PFSK-1 (cell line): ENCODE data around the gene TMEM131.

Experiments
- POLR2AphosphoS5 ChIP-seq: IDR thresholded peaks from 2 replicates; pipeline ENCODE4 v1.6.1; 2012; ENCODE audit warnings: low read depth, mild to moderate bottlenecking, control low read depth, low read length, moderate library complexity
- TF ChIP-seq, protein P1 (sequence below), 2 experiments: IDR thresholded peaks; 2 replicates each; pipeline versions ENCODE4 v1.6.1 to v1.8.0; 2011 to 2012; ENCODE audit warnings: low read depth in 2 of 2, low read length in 2 of 2, control low read depth in 1 of 2, inconsistent platforms in 1 of 2, mild to moderate bottlenecking in 1 of 2, moderate library complexity in 1 of 2; ENCODE audit not compliant: insufficient read depth in 1 of 2

DNA sequence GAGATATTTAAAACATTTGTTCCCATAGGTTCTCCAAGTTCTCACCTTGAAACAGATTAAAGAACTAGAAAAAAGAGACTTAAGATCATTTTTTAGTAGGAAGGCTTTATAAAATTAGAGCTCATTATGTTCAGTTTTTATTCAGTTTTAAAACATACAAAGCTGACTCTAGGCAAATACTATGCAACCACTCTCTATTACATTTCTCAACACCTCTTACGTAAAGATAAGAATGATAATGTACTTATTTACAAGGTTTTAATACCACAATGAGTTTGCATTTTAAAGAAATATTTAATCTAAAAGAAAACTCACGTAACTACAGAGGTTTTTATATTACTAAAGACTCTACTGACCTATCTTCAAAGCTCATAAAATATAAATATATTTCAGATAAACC, 68.8 kb downstream of the TMEM131 start:
- no peak for TF ChIP-seq POLR2AphosphoS5
- TF ChIP-seq, protein P1, sequence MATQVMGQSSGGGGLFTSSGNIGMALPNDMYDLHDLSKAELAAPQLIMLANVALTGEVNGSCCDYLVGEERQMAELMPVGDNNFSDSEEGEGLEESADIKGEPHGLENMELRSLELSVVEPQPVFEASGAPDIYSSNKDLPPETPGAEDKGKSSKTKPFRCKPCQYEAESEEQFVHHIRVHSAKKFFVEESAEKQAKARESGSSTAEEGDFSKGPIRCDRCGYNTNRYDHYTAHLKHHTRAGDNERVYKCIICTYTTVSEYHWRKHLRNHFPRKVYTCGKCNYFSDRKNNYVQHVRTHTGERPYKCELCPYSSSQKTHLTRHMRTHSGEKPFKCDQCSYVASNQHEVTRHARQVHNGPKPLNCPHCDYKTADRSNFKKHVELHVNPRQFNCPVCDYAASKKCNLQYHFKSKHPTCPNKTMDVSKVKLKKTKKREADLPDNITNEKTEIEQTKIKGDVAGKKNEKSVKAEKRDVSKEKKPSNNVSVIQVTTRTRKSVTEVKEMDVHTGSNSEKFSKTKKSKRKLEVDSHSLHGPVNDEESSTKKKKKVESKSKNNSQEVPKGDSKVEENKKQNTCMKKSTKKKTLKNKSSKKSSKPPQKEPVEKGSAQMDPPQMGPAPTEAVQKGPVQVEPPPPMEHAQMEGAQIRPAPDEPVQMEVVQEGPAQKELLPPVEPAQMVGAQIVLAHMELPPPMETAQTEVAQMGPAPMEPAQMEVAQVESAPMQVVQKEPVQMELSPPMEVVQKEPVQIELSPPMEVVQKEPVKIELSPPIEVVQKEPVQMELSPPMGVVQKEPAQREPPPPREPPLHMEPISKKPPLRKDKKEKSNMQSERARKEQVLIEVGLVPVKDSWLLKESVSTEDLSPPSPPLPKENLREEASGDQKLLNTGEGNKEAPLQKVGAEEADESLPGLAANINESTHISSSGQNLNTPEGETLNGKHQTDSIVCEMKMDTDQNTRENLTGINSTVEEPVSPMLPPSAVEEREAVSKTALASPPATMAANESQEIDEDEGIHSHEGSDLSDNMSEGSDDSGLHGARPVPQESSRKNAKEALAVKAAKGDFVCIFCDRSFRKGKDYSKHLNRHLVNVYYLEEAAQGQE (IDR thresholded peaks at IDR 0.05; ENCODE audit: insufficient read depth in 1 of 2, low read depth in 2 of 2, low read length in 2 of 2): no peak
